ENCODE measurements around the gene BECN2.

The BECN2 gene

GRCh38 chr1:241957692-241958494, at the start of gene BECN2:
Gene BECN2 (plus strand): TSS chr1:241957767. CDS start chr1:241957767, 0 bp downstream.
- no peak within 1 kb of the TSS for H3K4me3 ChIP-seq (ENCODE audit: low read depth, low read length)
- no peak for TF ChIP-seq CTCF (IDR thresholded peaks at IDR 0.05; ENCODE audit: low read depth, low read length)

GRCh38 chr1:241916196-241916595, 41.4 kb upstream of the BECN2 start:
- H3K4me3 ChIP-seq (ENCODE audit: low read depth, low read length): no peak overlapping the region
- TF ChIP-seq CTCF (IDR thresholded peaks at IDR 0.05; ENCODE audit: low read depth, low read length): no peak

GRCh38 chr1:241917487-241917886, 40.1 kb upstream of the BECN2 start:
- no peak for TF ChIP-seq CTCF (IDR thresholded peaks at IDR 0.05; ENCODE audit: low read depth, low read length)
- H3K4me3 ChIP-seq (ENCODE audit: low read depth, low read length): no peak overlapping the region

GRCh38 chr1:241918879-241919278, 38.7 kb upstream of the BECN2 start:
- H3K4me3 ChIP-seq (ENCODE audit: low read depth, low read length): no peak overlapping the region
- TF ChIP-seq CTCF (IDR thresholded peaks at IDR 0.05; ENCODE audit: low read depth, low read length): no peak

- H3K4me3 ChIP-seq (ENCODE audit: low read depth, low read length): no peak overlapping the region
- no peak for TF ChIP-seq CTCF (IDR thresholded peaks at IDR 0.05; ENCODE audit: low read depth, low read length)
These were observed 33.3 kb upstream of the BECN2 start for GRCh38 chr1:241924080-241924808.

GRCh38 chr1:241926141-241926540, 31.4 kb upstream of the BECN2 start:
- TF ChIP-seq CTCF (IDR thresholded peaks at IDR 0.05; ENCODE audit: low read depth, low read length): no peak
- no peak overlapping the region for H3K4me3 ChIP-seq (ENCODE audit: low read depth, low read length)

GRCh38 chr1:241927321-241927720, 30.2 kb upstream of the BECN2 start:
- H3K4me3 ChIP-seq (ENCODE audit: low read depth, low read length): no peak overlapping the region
- TF ChIP-seq CTCF (IDR thresholded peaks at IDR 0.05; ENCODE audit: low read depth, low read length): no peak
